Endothelial cell (in vitro differentiated cells): ENCODE measurements around the gene DLGAP1. TPM values are rescaled to one million over a fixed set of nuclear protein-coding genes. Genes with fewer than 3 reads are reported as not detected.
A peak's percentile ranks its signal among the peaks of the same experiment; 100 is the strongest.

Experiments
- DNase-seq: peaks from one replicate; pipeline ENCODE4 v3.0.0; 2021; ENCODE audit warnings: low spot score
- H3K27ac Mint-ChIP-seq: one replicate; pipeline ENCODE4 v1.8.0; 2021; ENCODE audit warnings: mixed read lengths, inconsistent platforms; ENCODE audit not compliant: unreplicated experiment
- H3K27me3 Mint-ChIP-seq: one replicate; pipeline ENCODE4 v1.8.0; 2021; ENCODE audit warnings: mild to moderate bottlenecking, moderate library complexity, mixed read lengths, inconsistent platforms; ENCODE audit not compliant: unreplicated experiment
- H3K36me3 Mint-ChIP-seq: one replicate; pipeline ENCODE4 v1.8.0; 2021; ENCODE audit warnings: mild to moderate bottlenecking, low read depth, mixed read lengths, inconsistent platforms; ENCODE audit not compliant: unreplicated experiment
- H3K4me1 Mint-ChIP-seq: one replicate; pipeline ENCODE4 v1.8.0; 2021; ENCODE audit warnings: mild to moderate bottlenecking, mixed read lengths, inconsistent platforms; ENCODE audit not compliant: unreplicated experiment
- H3K4me3 Mint-ChIP-seq: one replicate; pipeline ENCODE4 v1.8.0; 2021; ENCODE audit warnings: mild to moderate bottlenecking, mixed read lengths, inconsistent platforms; ENCODE audit not compliant: unreplicated experiment
- H3K9me3 Mint-ChIP-seq: one replicate; pipeline ENCODE4 v1.8.0; 2021; ENCODE audit warnings: mixed read lengths, inconsistent platforms; ENCODE audit not compliant: unreplicated experiment
- total RNA-seq: library from RNA; stranded (reverse); fragmentation: NEBNext Ultra II Directional; extraction: Animal tissue kit (Norgen Biotek cat#: 25700); gene quantifications from one replicate; pipeline ENCODE4 v1.2.1, GENCODE V29; 2021; ENCODE audit not compliant: unreplicated experiment
- TF ChIP-seq, protein P1 (sequence below): fragments of 200-600 bp; sonication (generic); IDR thresholded peaks from one replicate; pipeline ENCODE4 v1.5.0; 2021; ENCODE audit warnings: antibody characterized with exemption; ENCODE audit not compliant: unreplicated experiment

The DLGAP1 gene
- total RNA-seq, 1 donor from 2014 or later, result 1.8 TPM

DNA sequence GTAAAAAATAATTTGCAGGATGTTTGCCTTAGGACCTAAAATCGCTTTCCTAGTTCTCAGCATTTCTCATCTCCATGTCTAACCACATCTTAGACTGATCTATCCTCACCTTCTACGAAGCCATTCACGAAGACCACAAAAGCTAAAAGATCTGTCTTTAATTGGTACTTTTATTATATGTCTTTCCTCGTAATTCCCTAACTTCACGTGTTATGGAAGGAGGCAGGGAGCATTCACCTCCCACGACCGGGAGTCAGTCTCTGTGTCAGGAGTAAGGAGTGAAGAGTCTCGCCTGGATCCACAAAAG, 1.6 kb downstream of the DLGAP1 start:
- Mint-ChIP-seq H3K4me1 (peaks cover 13% of the 10 kb centered on the region), H3K9me3 (no peaks in the 10 kb centered on the region), H3K27ac (no peak overlapping the region), H3K4me3 (peak overlapping the region; percentile 92), H3K27me3 (peaks cover 5% of the 10 kb centered on the region), H3K36me3 (no peaks in the 10 kb centered on the region)
- TF ChIP-seq, protein P1, sequence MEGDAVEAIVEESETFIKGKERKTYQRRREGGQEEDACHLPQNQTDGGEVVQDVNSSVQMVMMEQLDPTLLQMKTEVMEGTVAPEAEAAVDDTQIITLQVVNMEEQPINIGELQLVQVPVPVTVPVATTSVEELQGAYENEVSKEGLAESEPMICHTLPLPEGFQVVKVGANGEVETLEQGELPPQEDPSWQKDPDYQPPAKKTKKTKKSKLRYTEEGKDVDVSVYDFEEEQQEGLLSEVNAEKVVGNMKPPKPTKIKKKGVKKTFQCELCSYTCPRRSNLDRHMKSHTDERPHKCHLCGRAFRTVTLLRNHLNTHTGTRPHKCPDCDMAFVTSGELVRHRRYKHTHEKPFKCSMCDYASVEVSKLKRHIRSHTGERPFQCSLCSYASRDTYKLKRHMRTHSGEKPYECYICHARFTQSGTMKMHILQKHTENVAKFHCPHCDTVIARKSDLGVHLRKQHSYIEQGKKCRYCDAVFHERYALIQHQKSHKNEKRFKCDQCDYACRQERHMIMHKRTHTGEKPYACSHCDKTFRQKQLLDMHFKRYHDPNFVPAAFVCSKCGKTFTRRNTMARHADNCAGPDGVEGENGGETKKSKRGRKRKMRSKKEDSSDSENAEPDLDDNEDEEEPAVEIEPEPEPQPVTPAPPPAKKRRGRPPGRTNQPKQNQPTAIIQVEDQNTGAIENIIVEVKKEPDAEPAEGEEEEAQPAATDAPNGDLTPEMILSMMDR, result no peak
- no peak for DNase-seq

DNA sequence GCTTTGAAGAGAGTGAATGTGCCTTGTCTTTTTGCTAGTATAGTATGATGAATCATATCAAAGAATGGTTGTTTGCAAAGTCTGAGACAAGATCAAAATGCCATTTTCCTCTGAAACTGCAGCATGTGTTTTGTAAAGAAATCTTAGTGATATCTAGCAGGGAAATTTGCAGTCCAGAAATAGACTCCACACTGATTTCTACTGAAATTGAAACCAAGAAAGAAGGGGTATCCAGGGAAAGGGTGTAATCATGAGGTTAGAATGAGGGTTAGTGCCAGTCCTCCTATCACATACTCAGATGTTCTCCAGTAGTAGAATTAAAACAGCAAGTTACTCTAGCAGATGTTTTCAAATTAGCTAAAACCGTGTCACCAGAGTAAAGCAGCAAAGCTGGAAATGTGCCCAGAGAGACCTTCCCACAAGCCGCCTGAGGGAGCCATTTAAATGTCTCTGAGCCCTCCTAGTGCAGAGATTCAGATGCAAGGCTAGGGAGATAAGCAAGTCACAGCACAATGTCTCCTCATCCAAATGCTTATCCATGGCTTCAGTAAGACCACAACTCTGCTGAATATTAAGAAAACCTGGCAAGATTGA, 4.9 kb downstream of the DLGAP1 start:
- TF ChIP-seq, protein P1, result no peak

DNA sequence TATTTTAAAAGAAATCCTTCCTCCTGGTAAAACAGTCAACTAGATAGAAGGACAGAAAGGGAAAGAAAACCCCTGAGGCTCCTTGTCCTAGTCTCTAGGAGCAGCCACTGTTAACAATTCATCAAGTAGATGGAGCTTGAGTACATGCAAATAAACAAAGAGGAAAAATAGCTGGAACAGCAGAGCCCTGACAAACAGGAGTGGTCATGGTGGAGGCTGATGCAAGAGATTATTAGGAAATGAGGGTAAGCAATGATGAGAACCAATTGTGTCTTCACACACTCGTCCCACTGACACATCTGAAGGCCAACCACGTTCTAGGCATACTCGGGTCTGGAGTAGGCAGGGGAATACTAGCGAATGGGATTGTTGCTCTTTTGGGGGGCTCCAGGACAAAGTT, 9.2 kb downstream of the DLGAP1 start:
- Mint-ChIP-seq H3K4me1 (no peaks in the 10 kb centered on the region), H3K4me3 (no peak overlapping the region), H3K27me3 (peaks cover 2% of the 10 kb centered on the region), H3K27ac (no peak overlapping the region), H3K9me3 (no peaks in the 10 kb centered on the region), H3K36me3 (no peaks in the 10 kb centered on the region)
- TF ChIP-seq, protein P1, result no peak
- DNase-seq, result no peak

More for the DNA sequence above, 4.9 kb downstream of the DLGAP1 start:
- Mint-ChIP-seq H3K9me3 (no peaks in the 10 kb centered on the region), H3K27ac (no peak overlapping the region), H3K27me3 (peaks cover 2% of the 10 kb centered on the region), H3K4me1 (peaks cover 8% of the 10 kb centered on the region), H3K4me3 (no peak overlapping the region), H3K36me3 (no peaks in the 10 kb centered on the region)
- no peak for DNase-seq

DNA sequence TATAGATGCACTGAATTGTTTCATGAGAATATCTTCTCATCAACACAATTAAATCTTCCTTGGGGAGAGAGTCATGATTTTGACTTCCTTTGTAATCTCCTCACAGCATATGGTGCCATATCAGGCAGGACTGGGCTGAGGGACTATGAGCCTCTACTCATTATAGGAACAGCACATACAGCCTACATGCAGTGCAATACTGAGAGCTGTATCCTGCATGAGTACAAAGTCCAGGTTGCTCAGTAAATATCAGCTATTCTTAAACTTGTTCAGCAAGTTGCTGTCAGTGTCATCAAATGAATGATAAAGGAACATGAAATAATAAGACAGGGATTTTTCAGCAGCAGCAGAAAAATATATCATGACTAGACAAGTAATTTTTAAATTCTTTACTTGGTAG, 10.8 kb downstream of the DLGAP1 start:
- no peaks in the 10 kb centered on the region for H3K36me3 Mint-ChIP-seq
- no peak overlapping the region for H3K4me3 Mint-ChIP-seq
- no peaks in the 10 kb centered on the region for H3K4me1 Mint-ChIP-seq
- TF ChIP-seq, protein P1, result no peak
- H3K27ac Mint-ChIP-seq, result no peak overlapping the region
- no peak for DNase-seq
- peaks cover 2% of the 10 kb centered on the region for H3K27me3 Mint-ChIP-seq
- H3K9me3 Mint-ChIP-seq, result no peaks in the 10 kb centered on the region

DNA sequence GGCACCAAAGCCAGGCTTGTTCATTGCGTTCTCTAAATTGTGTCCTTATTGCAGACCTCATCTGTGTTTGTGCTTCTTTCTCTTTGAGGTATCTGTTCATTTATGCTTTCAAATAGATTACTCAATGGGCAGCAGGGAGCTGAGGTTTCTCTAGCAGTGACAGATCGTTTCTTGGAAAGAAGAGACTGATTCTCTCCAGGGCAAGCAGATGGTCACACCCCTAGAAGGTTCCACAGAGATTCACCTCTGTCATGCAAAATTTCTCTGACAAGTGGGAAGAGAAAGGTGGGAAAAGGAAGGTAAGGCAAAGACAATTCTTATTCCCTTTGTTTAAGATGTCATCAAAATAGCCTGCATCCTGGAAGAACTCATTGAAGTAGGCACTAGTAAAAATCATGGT, 14.0 kb downstream of the DLGAP1 start:
- H3K27me3 Mint-ChIP-seq, result peaks cover 2% of the 10 kb centered on the region
- no peaks in the 10 kb centered on the region for H3K4me1 Mint-ChIP-seq
- no peak overlapping the region for H3K4me3 Mint-ChIP-seq
- no peak for DNase-seq
- TF ChIP-seq, protein P1, result no peak
- H3K27ac Mint-ChIP-seq, result no peak overlapping the region
- no peaks in the 10 kb centered on the region for H3K9me3 Mint-ChIP-seq
- H3K36me3 Mint-ChIP-seq, result no peaks in the 10 kb centered on the region
